ENCODE measurements around the gene NDUFA5. TPM values are rescaled to one million over a fixed set of nuclear protein-coding genes. Genes with fewer than 3 reads are reported as not detected.
"Not testable (repeated sequence)": the region's sequence is repeated elsewhere in the genome, so short reads cannot be mapped to it uniquely, and the experiment has no call there.

Gene NDUFA5
- total RNA-seq, 1 donor from 2014 or later = 20.1 TPM

DNA sequence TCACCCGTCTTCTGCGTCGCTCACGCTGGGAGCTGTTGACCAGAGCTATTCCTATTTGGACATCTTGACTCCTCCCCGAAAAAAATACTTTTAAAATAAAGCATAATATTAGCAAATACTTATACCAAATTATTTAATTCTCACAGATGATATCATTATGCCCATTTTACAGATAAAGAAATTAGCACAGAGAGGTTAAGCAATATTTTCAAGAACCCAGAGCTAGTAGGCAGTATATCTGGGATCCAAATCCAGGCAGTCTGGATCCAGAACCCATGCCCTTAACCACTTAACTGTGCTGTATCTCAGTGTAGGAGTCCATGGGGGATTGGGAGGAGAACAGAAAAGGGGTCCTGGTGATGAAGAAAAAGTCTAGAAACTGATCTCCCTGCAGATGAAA is 29.4 kb downstream of the NDUFA5 start:
- Histone ChIP-seq H3K4me1 (no peaks in the 10 kb centered on the region), H3K9me3 (no peaks in the 10 kb centered on the region), H3K27me3 (no peaks in the 10 kb centered on the region), H3K36me3 (no peaks in the 10 kb centered on the region), H3K27ac (no peak overlapping the region), H3K4me3 (no peak overlapping the region)
- DNase-seq (ENCODE audit: low spot score in 2 of 2) = no peak
- intact Hi-C loops (cut with DNase I) = no loop called here
- no peak for TF ChIP-seq CTCF (IDR thresholded peaks at IDR 0.05)

DNA sequence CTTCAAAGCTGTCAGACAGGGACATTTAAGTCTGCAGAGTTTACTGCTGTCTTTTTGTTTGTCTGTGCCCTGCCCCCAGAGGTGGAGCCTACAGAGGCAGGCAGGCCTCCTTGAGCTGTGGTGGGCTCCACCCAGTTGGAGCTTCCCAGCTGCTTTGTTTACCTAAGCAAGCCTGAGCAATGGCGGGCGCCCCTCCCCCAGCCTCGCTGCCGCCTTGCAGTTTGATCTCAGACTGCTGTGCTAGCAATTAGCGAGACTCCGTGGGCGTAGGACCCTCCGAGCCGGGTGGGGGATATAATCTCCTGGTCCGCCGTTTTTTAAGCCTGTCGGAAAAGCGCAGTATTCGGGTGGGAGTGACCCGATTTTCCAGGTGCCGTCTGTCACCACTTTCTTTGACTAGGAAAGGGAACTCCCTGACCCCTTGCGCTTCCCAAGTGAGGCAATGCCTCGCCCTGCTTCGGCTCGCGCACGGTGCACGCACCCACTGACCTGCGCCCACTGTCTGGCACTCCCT is 29.8 kb downstream of the NDUFA5 start:
- H3K9me3 ChIP-seq; H3K27ac ChIP-seq; H3K4me1 ChIP-seq; DNase-seq (ENCODE audit: low spot score in 2 of 2); intact Hi-C loops (cut with DNase I); H3K4me3 ChIP-seq; H3K36me3 ChIP-seq; H3K27me3 ChIP-seq: not testable (repeated sequence)

GRCh38 chr7:123526533-123526932 is 31.1 kb downstream of the NDUFA5 start:
- H3K4me3 ChIP-seq; H3K27me3 ChIP-seq; H3K4me1 ChIP-seq; H3K36me3 ChIP-seq; intact Hi-C loops (cut with DNase I); DNase-seq (ENCODE audit: low spot score in 2 of 2); H3K9me3 ChIP-seq; H3K27ac ChIP-seq: not testable (repeated sequence)

DNA sequence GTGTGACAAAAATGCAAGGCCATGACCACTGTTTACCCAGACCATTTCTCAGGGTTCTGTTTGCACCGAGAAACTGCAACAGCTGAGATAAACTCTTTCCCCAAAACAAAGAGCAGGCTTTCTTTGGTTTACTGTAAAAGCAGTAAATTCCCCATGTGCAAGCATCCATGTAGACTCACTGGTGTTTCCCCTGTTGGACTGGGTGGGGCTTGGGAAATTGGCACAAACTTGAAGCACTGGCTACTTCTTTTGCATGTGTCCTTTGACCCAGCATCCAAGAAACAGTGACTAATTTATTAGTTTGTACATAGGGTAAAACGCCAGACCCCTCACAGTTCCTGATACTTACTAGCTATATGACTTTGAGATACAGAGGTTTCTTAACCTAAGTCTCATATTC is 35.6 kb downstream of the NDUFA5 start:
- TF ChIP-seq CTCF (IDR thresholded peaks at IDR 0.05) = no peak
- Histone ChIP-seq H3K4me3 (no peak overlapping the region), H3K9me3 (no peaks in the 10 kb centered on the region), H3K36me3 (no peaks in the 10 kb centered on the region), H3K27ac (no peak overlapping the region), H3K4me1 (no peaks in the 10 kb centered on the region), H3K27me3 (no peaks in the 10 kb centered on the region)
- DNase-seq (ENCODE audit: low spot score in 2 of 2) = no peak
- intact Hi-C loops (cut with DNase I) = no loop called here

GRCh38 chr7:123505221-123505620 is 52.4 kb downstream of the NDUFA5 start:
- intact Hi-C loops (cut with DNase I) = no loop called here
- no peak overlapping the region for H3K4me3 ChIP-seq
- TF ChIP-seq CTCF (IDR thresholded peaks at IDR 0.05) = no peak
- no peak overlapping the region for H3K27ac ChIP-seq
- H3K9me3 ChIP-seq = no peaks in the 10 kb centered on the region
- no peaks in the 10 kb centered on the region for H3K36me3 ChIP-seq
- no peaks in the 10 kb centered on the region for H3K27me3 ChIP-seq
- DNase-seq (ENCODE audit: low spot score in 2 of 2) = no peak
- H3K4me1 ChIP-seq = peaks cover 0 to under 1% of the 10 kb centered on the region in 2 donors

GRCh38 chr7:123502201-123502600 is 55.4 kb downstream of the NDUFA5 start:
- DNase-seq (ENCODE audit: low spot score in 2 of 2) = no peak
- Histone ChIP-seq H3K27me3 (no peaks in the 10 kb centered on the region), H3K9me3 (no peaks in the 10 kb centered on the region), H3K27ac (no peak overlapping the region), H3K4me3 (no peak overlapping the region), H3K4me1 (peaks cover 2 to 3% of the 10 kb centered on the region in 2 donors), H3K36me3 (no peaks in the 10 kb centered on the region)
- intact Hi-C loops (cut with DNase I) = no loop called here
- TF ChIP-seq CTCF (IDR thresholded peaks at IDR 0.05) = no peak

- intact Hi-C loops (cut with DNase I) = no loop called here
- no peaks in the 10 kb centered on the region for H3K27me3 ChIP-seq
- no peaks in the 10 kb centered on the region for H3K9me3 ChIP-seq
- H3K36me3 ChIP-seq = no peaks in the 10 kb centered on the region
- H3K27ac ChIP-seq = no peak overlapping the region
- H3K4me3 ChIP-seq = no peak overlapping the region
- no peak for TF ChIP-seq CTCF (IDR thresholded peaks at IDR 0.05)
- peaks cover 2 to 3% of the 10 kb centered on the region in 2 donors for H3K4me1 ChIP-seq
- DNase-seq (ENCODE audit: low spot score in 2 of 2) = no peak
Measured at GRCh38 chr7:123500878-123501489, 56.6 kb downstream of the NDUFA5 start.
